Cerebellar nuclear complex (tissue), 1 donor: Measurements from ENCODE around the gene GALNT17.

Experiments used
- DNase-seq, 2 experiments: peaks; one replicate each; lab custom pipeline; 2025; lab: John Stamatoyannopoulos, UW

The GALNT17 gene

DNA sequence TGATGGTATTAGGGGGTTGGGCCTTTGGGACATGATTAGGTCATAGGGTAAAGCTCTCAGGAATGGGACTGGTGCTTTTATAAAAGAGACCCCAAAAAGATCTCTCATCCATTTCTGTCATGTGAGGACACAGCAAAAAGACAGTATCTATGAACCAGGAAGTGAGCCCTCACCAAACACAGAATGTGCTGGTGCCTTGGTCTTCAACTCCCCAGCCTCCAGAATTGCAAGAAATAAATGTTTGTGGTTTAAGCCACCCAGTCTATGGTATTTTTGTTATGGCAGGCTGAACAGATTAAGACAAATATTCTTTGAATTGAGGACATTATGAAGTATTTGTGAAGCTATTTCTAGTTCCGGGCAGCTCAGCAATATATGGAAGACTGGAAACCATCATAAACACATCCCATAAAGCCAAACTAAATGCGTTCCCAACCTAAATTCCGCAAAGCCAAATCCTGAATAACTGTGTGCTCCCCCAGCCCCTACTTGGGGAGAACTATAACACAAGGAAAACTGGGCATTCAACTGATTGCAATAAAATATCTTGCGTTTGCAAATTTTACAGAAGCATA, 153.7 kb downstream of the GALNT17 start:
- no peak for DNase-seq

DNA sequence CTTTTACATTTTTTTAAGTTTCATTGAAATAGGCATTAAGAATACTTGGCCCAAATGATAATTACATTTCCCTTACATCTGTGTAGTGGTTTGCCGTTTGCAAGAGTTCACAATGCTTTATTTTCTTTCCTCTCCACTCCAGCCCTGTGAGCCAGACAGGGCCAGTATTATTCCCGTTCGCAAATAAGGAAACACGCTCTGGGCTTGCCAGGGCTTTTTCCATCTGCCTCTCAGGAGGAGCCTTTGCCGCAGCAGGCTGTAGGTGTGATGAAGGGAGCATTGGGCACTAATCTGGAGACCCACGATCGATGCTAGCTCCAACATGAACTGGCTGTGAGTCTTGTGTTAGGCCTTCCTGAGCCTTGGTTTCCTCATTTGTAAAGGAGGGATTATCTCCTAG, 154.4 kb downstream of the GALNT17 start:
- peak in 1 of 2 experiments; percentile 41 for DNase-seq

DNA sequence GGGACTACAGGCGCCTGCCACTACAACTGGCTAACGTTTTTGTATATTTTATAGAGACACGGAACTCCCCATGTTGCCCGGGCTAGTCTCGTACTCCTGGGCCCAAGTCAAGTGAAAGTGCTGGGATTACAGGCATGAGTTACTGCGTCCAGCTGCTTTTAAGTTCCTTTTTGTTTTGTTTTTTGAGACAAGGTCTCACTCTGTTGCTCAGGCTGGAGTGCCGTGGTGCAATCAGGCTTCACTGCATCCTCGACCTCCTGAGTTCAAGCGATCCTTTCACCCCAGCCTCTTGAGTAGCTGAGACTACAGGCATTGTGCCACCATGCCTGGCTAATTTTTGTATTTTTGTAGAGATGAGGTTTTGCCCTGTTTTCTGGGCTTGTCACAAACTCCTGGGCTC, 155.0 kb downstream of the GALNT17 start:
- no peak for DNase-seq

DNA sequence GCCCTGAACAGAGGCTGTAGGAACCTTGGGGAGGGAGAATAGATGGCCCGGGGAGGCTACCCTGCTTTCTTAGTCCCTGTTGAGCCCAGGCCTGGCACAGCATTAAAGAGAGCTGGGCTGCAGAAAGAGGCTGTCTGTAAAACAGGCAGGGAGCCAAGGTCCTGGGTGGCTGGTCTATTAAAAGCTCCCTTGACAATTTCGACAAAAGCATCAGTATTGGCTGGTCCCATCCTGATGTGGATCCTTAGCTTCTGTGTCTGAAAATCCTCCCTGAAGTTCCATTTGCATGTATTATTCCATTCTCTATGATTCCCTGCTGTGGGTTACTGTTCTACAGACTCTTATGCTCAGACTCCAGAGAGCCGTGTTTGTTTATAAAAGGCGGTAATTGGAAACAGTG, 158.5 kb downstream of the GALNT17 start:
- no peak for DNase-seq

DNA sequence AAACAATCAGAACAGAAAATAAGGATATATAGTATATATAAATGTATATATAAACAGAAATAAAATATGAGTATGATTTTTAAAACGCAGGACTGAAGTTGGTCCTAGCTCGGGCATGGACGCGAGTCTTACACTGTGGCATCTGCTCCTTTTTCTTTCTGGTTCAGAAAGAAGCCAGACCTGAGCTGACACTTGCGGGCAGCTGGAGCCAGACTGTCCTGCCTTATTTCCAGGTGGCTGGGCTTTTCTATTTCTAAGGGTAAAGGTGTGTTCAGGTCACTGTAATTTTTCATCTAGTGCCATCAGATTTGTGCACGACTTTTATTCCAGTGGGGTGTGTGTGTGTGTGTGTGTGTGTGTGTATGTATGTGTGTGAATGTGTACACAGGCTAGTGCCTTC, 166.4 kb downstream of the GALNT17 start:
- no peak for DNase-seq

DNA sequence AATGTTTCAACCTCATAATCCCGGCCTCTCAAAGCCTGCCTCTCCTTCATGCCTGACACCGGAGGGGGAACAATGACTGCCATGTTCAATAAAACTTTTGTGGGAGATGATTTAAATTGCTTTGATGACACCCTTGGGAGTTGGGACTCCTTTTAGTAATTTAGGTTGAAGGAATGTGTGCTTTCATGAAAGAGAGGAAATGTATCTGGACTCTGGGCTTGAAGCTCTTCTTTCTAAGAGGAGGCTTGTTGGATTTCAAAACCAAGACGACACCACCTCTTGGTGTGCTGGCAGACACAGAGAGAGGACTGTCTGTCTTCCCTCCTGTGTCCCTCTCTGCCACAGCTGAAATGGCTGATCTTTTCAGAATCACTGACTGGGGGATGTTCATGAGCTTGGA, 168.1 kb downstream of the GALNT17 start:
- DNase-seq: no peak

DNA sequence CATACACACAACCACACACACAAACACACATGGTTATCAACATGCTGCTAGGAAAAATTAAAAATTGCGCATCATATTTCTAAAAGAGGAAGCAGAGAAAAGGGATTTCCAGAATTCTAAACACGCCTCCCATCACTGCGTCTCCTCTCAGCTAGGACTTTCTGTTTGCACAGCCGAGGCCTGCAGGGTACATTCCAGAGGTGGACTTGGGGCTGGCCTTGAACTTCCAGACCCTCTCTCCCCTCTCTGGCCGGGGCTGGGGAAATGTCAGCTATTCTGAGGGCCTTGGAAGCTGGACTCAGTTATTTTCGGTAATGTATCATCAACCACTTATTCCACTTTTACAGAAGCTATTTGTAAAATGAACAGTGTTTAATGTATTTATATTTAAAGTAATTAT, 168.7 kb downstream of the GALNT17 start:
- DNase-seq: no peak

DNA sequence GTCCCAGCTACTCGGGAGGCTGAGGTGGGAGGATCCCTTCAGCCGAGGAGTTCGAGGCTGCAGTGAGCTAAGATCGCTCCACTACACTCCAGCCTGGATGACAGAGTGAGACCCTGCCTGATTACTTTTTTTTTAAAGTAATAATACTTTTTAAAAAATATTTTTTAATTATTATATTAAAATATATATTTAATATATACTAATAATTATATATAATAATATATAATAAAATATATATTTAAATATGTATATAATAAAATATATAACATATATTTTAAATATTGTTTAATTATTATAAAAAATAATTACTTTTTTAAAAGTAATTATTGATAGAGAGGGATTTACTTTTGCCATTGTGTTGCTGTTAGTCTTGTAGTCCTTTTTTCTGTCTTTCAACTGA, 169.2 kb downstream of the GALNT17 start:
- DNase-seq: no peak

DNA sequence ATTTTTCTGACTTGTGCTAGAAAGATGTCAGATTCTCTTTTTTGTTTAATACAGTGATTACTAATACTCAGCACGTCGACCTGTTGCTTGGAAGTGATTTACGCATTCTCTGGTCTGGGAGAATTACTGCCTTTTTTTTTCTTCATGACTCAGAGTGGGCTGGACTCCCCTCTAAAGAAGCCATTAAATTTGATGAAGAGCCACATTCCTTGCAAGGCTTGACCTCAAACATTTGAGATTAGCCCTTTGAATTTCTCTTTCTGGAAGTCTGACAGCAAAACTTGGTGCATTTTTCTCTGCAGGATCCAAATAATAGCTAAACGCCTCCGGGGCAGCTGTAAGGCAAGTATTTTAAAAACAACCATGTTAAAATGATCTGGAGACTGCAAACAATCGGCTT, 171.6 kb downstream of the GALNT17 start:
- DNase-seq: no peak

DNA sequence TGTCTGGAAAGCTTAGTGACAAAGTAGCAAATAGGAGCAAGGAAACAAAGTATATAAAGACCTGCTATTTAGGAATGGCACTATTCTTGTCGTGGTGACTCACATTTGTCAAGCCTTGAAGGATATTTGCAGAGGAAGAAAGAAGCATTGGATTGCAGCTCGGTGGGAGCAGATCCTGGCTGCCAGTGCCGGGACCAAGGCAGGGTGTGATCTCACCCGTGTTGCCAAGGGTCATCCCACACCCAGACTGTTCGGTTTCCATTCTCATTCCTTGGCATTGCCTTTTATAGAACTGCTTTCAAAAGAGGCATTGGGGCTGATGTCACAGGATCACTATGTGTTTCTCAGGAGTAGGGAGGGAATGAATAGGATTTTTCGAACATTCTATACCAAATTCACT, 176.2 kb downstream of the GALNT17 start:
- DNase-seq: no peak

DNA sequence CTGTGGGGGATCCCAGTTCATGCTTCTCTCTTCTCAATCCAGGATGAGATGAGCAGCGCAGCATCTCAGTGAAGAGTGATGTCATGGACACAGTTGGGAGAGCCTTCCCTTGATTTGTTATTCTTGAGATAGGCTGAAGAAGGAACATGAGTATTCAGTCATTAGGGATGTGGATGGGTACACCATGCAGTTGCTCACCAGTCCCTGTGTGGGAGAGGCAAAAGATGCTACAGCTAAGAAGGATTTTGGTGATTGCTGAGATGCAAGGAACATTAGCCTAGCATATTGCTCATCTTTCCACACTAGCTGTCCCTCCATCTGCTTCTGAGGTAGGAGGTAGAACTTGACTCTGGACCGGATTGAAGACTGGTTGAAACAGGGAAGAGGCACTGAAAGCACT, 179.6 kb downstream of the GALNT17 start:
- DNase-seq: no peak

DNA sequence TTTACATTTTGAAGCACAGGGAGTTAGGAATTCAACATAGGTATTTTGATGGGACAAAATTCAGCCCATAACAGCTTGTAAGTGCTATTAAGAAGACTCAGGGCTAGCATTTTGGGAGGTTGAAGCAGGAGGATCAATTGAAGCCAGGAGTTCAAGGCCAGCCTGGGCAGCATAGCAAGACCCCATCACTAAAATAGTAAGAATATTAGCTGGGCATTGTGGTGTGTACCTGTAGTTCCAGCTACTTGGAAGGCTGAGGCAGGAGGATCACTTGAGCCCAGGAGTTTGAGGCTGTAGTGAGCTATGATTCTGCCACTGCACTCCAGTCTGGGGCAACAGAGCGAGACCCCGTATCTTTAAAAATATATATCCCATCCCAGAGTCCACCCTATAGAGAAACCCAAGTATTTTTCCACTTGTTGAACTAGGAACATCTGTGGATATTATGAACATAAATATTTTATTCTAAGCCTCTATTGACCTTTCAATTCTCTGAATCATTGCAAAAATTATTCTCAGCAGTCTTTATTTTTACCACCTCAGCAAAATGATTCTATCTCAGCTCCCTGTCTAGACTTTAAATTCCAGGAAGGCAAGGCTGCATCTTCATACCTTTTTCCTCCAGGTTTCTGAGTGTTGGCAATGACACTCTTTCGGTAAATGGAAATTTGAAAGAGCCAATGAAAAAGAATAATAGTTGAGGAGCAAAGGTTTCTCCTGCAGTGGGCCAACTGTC, 181.0 kb downstream of the GALNT17 start:
- DNase-seq: no peak

DNA sequence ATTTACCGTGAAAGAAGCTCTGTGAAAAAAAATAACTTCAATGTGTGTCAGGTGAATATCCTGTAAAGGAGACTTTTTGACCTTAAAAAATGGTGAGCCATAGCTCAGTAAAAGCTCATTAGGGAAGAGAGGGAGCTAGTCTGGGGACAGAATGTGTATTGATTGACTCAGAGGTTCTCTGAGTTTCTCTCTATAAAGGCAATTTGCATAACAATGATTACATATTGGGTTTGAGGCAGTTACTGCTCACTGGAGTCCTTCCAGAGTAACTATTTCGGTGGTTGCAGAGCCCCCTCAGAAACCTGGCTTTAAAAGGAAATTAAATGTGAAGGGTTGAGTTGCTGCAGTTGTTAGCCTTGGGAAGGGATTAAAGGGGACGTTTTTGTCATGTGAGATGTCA, 181.6 kb downstream of the GALNT17 start:
- no peak for DNase-seq

DNA sequence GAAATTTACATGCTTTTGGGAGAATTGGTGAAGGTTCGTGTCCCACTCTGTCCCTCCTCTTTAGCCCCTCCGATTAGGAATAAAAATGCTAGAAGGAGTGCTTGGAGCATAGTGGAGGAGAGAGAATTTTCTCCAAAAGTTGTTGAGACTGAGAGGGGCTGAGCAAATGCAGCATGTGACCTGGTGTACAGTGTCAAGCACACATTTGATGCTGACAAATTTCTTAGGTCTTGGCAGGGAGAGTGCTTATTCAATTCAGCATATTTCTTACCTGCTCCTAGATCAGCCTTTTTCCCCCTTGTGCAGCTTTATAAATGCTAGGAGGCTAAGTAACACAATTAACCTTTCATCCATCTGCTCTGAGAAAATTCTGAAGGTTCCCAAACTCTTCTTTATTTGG, 189.0 kb downstream of the GALNT17 start:
- DNase-seq: no peak

DNA sequence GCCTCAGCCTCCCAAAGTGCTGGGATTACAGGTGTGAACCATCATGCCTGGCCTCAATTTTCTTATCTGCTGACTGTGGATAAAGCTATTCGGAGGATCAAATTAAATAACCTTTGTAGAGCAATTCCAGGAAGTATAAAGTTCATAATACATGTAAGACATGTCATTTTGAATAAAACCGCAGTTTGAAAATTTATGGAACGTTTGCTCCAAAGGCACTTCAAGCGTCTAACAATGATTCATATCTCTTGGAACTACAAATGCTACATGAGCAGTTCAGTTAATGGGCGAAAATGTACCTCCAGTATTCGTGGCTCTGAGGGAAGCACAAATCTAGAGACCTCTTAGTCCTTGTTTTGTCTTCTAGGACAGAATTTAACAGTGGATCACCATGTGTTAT, 190.3 kb downstream of the GALNT17 start:
- DNase-seq: no peak

DNA sequence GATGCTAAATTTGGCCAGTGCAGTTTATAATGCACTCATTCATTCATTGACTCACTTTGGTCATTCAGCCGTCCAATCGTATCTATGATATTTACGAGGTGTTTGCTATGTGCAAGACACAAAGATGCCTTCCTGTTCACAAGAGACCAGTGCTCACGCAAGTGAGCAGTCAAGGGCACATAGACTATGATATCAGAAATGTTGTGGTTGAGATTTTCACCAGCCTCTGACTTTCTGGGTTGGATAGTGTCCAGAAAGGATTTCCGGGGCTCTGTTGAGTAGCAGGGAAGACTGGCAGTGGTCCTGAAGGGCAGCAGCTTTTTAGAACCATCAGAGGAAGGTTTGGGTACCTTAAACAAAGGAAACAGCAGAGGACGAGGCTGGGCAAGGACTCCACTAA, 191.8 kb downstream of the GALNT17 start:
- DNase-seq: no peak

DNA sequence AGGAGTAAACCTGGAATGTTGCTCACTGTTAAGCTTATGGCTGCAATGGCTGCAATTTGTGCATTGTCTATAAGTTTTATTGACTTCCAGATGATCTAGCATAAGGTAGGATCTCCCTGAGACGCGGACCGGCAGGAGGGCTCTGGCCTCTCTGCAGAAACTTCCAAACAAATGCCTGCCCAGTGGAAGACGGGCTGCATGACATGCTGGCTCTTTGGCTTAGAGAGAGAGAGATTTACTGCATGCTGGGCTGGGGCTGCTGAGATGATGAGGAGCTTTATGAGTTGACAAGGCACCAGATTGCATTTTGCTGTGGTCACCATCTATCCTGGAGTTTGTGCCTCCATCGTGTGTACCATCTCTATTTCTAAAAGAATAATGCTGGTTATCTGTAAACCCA, 193.2 kb downstream of the GALNT17 start:
- DNase-seq: peak; percentile 37 to 52

DNA sequence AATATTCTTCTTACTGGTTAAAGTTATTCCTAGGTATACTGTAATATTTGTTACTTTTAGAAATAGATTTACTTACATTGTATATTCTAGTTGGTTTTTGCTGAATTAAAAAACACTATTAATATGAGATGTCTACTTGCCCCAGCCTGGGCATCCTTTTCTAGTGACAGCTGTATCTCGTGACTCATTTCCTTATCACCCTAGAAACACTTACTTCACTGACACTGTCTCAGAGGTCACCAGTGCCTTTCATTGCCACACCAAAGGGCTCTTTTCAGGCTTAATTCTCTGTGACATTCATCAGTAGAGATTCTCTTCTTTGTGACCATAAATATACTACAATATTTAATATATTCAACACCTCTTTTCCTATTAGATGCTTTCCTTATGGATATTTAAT, 194.7 kb downstream of the GALNT17 start:
- no peak for DNase-seq

DNA sequence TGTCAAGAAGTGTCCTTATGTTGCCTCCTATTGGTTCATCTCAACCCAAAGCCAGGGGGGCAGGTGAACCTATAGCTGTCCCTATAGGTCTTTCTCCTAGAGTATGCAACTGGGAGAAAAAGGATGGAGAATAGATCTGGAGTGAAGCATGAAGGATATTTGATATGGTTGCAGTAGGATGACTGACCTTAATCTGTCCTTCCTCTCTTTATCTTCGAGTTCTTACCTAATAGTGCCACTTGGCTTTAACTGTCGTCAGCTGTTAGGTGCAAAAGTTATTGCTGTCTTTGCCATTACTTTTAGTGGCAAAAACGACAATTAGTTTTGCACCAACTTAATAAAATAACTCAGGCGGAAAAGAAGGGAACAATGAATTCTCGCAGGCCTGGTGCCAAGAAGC, 196.0 kb downstream of the GALNT17 start:
- no peak for DNase-seq

DNA sequence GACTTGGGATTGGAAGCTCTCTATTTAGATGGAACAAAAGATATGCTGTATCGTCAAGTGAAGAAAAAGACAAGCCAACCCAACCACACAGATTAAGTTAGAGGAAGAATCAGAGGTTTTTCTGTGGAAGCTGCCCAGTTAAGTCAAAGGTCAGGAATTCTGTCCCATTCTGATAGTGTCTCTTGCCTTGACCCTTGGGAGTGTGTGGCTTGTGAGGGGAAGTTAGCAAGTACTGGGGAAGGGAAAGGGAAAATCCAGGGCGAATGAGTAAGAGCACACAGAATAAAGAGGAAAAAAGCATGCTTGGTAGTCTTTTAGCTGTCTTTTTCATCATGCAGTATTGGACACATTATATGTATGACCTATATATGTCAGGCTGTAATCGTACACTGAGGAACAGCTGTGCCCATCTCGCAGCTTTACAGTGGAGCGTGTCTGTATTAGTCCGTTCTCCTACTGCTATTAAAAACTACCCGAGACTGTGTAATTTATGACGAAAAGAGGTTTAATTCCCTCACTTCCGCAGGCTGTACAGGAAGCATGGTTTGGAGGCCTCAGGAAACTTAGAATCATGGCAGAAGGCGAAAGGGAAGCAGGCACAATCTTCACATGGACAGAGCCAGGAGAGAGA, 197.2 kb downstream of the GALNT17 start:
- no peak for DNase-seq

DNA sequence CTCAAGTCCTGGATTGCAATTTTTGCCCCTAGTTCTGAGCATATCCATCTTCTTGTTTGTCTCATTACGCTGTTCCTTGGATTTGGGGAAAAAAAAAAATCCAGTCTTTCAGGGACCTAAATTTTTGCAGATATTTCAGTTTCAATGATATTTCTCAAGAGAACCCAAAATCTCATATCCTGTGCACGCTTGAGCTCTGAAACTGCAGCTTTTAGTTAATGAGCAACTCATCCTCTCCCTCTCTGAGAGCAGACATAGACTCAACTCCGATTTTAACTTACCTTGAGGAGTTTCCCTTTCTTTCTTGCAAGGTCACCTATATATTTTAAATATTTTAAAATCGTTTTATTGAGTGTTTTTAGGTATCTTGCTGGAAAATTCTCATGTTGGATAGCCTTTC, 200.3 kb downstream of the GALNT17 start:
- DNase-seq: no peak

DNA sequence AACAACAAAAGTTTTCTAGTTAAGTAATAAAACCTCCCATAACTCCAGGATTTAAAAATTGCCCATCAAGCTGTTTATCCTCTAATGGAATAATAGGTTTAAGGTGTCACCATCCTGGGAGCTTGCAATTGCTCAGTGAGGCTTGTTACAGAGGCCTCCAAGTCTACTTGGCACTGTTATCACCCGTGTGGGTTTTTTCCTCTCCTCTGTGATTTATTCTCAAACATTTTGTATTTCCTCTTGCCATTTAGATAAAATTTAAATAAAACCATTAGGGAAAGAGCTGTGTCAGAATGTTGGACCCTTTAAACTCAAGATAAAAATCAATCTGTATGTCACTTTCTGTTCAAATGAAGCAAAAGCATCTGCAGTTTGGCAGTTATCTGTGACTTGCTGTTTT, 202.6 kb downstream of the GALNT17 start:
- DNase-seq: peak in 1 of 2 experiments; percentile 46

DNA sequence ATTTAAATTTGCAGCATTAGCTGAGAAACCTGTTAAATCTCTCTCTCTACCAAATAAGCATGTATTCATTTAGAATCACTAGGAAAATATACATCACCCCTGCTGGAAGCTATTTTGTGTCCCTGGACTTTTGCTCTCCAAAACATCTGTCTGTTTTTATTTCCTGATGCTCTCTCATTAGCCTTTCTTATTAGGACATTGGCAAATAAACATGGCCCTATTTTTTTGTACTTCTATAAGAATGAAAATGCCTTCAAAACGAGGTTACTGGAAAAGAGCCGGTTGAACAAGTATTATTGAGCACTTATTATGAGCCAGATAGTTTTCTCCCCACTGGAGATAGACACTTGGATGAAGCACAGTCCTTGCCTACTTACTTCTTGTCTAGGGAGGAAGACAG, 206.9 kb downstream of the GALNT17 start:
- no peak for DNase-seq

DNA sequence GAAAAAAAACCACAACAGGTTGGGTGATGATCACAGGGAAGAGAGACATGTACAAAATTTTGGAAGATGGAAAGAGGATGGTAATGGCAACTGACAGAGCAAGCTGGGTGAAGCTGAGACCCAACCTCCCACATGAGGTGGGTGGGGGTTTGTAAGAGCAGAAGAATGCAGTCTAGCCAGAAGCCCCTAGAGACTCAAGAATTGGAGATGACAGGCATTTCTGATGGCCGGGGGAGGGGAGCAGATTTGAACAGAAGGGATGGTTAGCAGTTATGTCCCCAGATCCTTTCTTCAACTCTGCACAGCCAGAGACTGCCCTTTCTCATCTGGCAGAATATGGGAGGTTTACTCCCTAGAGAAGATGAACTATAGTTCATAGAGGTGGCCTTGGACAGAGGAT, 208.0 kb downstream of the GALNT17 start:
- DNase-seq: no peak
